GM19238 (cell line): ENCODE results near the gene AQP1.

Experiments used
- DNase-seq: peaks from one replicate; pipeline ENCODE4 v3.0.0; 2011; ENCODE audit warnings: low spot score; ENCODE audit not compliant: insufficient read length

Gene AQP1

GRCh38 chr7:30884881-30885280 lies 26.8 kb upstream of the AQP1 start:
- DNase-seq, result no peak

- no peak for DNase-seq
These were observed 25.0 kb upstream of the AQP1 start for GRCh38 chr7:30886608-30887011.

- DNase-seq, result no peak
These were observed 24.2 kb upstream of the AQP1 start for GRCh38 chr7:30887464-30887872.

GRCh38 chr7:30888747-30889146 lies 22.9 kb upstream of the AQP1 start:
- no peak for DNase-seq

- DNase-seq, result no peak
These were observed 21.4 kb upstream of the AQP1 start for GRCh38 chr7:30890226-30890625.

GRCh38 chr7:30893357-30893756 lies 18.3 kb upstream of the AQP1 start:
- DNase-seq, result no peak

- DNase-seq, result no peak
These were observed 17.6 kb upstream of the AQP1 start for GRCh38 chr7:30894009-30894408.

- DNase-seq, result no peak
These were observed 16.6 kb upstream of the AQP1 start for GRCh38 chr7:30894866-30895605.

GRCh38 chr7:30896036-30896435 lies 15.6 kb upstream of the AQP1 start:
- no peak for DNase-seq

- no peak for DNase-seq
These were observed 14.6 kb upstream of the AQP1 start for GRCh38 chr7:30896783-30897637.

- no peak for DNase-seq
These were observed 13.9 kb upstream of the AQP1 start for GRCh38 chr7:30897770-30898169.

GRCh38 chr7:30898411-30898810 lies 13.2 kb upstream of the AQP1 start:
- DNase-seq, result no peak

- DNase-seq, result no peak
These were observed 12.6 kb upstream of the AQP1 start for GRCh38 chr7:30899066-30899465.

GRCh38 chr7:30899630-30900029 lies 12.0 kb upstream of the AQP1 start:
- DNase-seq, result no peak

GRCh38 chr7:30900053-30900452 lies 11.6 kb upstream of the AQP1 start:
- no peak for DNase-seq

GRCh38 chr7:30900803-30901362 lies 10.8 kb upstream of the AQP1 start:
- DNase-seq, result no peak

GRCh38 chr7:30901856-30902255 lies 9.8 kb upstream of the AQP1 start:
- DNase-seq, result no peak

GRCh38 chr7:30902466-30902865 lies 9.2 kb upstream of the AQP1 start:
- DNase-seq, result no peak

- DNase-seq, result no peak
These were observed 8.5 kb upstream of the AQP1 start for GRCh38 chr7:30903146-30903545.

GRCh38 chr7:30904561-30904960 lies 7.1 kb upstream of the AQP1 start:
- no peak for DNase-seq

GRCh38 chr7:30905078-30906012 lies 6.3 kb upstream of the AQP1 start:
- DNase-seq, result no peak
